Measurements from ENCODE around the gene DNAH14.

Gene DNAH14

DNA sequence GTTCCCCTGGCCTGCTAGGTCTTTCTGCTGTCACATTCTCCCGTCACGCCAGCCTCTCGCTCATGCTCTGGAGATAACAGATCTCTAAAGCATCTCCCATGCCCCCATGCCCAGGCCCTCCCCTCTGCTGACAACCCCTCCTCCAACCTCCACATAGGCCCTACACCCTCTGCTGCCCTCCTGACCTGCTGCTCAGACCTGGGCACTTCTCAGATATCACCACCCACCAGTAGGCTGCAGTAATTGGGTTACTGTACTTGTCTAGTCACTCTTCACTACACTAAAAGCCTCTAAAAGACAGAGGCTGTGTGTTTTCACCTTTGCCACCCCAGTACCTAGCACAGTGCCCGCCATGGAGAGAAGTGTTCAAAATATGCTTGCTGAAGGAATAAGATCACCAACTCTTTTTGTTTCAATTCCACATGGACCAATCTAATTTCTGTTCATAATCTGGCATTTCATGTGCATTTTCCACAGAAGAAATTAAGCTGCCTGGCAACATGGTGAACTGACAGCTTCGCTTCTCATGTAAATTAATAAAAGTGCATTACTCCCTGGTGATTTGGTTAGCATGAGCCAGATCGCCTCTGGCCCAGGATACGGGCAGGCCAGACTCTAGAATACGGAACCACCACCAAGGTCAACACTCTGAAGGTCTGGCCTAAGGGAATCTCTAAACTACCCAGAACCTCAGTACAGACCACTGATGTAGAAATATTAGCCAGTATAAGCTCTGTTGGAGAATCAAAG, 477.7 kb downstream of the DNAH14 start:
- no peak for DNase-seq (ENCODE audit: low spot score)

DNA sequence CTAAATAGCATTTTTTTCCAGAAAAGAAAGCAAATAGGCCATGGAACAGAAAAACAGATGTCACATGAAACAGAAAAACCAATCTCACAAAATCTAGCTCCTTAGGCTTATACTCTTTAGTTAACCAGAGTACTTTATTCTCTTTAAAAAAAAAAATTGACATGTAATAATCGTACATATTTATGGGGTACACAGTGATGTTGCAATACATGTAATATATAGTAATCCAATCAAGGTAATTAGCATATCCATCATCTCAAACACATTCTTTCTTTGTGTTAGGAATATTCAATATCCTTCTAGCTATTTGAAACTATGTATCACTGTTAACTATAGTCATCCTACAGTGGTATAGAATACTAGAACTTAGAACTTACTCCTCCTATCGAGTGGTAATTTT, 478.3 kb downstream of the DNAH14 start:
- DNase-seq (ENCODE audit: low spot score): no peak

DNA sequence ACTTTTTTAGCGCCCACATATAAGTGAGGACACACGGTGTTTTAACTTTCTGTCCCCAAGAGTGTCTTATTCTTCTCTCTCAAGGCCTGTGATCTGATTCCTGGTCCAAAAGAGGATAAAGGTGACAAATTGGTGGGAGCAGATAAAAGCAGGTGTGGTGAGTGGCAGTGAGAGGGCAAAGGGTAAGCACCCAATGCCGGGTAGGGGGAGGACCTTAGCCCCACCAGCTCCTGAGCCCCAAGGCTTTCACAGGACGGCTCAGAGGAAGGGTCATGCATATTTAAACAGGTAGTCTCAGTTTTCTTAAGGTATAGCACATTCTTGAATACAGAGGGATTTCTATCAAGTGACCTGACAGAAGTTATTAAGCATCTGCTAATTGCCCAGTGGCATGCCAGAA, 478.8 kb downstream of the DNAH14 start:
- no peak for DNase-seq (ENCODE audit: low spot score)

DNA sequence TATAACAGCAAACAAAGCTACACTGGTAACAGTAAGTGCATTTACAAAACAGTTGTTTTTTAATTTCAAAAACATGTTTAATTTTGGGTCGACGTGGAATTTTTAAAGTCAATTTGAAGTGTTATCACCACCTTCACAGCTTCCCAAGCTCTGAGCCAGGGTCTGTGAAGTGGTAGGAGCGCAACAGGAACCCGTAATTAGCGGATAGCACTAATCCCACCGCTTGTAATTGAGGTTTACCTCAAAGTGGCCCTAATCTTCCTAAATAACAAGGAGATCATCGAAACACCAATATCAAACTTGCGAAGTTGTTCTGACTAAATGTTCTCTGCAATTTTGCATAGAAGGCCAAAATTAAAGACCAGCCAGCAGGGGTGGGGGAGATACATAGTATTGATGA, 479.6 kb downstream of the DNAH14 start:
- DNase-seq (ENCODE audit: low spot score): no peak

DNA sequence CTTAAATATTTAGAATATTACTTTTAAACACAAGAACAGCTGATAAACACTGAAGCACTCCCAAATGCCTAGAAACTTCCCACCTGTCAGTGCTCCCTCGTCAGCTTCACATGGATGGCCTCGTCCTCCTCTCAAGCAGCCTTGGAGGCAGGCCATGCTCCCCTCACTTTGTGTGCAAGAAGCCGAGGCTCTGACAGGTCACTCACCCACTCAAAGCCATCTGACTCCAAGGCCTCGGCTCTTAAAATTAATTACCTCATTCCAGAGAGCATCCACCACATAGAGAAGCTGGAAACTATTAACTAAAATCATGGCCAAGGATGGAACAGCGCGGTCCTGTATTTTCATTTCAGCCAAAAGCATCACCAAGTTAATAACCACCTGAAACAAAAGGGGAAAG, 480.6 kb downstream of the DNAH14 start:
- no peak for DNase-seq (ENCODE audit: low spot score)

DNA sequence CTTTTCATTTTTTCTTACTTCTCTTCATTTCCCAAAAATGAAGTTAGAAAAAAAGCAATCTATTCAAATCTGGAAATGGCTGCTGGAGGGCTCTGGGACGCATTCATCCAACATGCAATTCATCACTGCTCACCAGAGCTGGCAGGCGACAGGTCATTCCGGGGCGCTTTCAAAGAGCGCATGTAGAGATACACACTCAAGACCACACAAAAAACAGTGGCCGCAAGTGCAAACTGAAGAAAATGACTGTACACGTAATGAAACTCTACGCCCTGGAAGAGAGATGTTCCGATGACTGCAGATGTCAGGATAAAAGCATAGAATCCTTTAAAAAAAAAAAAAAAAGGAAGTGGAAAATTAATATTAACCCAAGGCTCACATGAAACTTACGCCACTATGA, 482.8 kb downstream of the DNAH14 start:
- no peak for DNase-seq (ENCODE audit: low spot score)

DNA sequence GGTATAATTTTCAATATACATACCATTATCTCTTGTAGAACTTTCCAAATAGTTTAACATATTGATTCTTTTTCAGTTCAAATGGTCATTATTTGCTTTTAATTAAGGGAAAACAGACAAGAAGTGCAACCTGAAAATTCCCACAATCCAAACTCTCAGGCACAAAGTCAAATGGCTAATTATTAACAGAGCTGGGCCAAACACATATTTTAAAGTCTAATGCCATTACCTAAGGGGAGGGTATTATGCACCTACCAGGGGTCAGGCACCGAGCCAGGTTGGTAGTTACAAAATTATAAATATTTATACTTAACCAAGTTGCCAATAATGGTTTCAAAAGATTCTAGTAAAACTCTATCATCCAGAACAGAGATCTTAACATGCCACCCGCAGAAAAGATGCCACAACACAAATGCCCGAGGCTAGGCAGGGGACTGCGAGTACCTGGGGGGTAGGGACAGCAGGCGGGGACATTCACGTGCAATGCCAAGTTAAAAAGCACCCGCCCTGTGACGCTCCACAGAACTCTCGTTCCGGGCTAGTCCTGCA, 483.4 kb downstream of the DNAH14 start:
- no peak for DNase-seq (ENCODE audit: low spot score)

DNA sequence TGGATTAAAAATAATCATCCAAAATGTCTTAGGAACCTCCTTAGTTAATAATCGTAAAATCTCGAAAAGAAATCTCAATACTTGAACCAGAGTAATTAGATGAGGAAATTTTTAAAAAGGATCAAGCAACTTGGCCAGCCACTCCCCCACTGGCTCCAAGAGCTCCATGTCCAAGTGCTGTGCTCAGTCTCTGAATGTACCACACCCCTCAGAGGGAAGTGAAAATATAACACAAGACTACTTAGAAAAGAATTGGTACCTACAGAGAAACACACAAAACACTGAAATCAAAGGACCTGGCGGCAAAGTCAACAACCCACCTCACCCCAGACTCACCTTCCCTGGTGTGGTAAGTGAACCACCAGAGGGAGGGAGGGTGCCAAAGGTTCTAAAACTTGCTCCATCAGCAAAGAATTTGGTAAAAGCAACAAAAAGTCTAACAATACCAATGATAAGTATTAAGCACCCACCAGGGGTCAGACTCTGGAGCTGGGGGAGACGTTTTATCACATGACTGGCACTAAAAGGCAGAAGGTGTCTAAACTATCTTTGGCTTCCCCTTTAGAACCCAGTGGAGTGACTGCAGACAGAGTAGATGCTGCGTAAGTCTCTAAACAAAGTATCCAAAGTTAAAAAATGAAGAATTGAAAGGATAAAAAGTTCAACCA, 484.4 kb downstream of the DNAH14 start:
- no peak for DNase-seq (ENCODE audit: low spot score)

DNA sequence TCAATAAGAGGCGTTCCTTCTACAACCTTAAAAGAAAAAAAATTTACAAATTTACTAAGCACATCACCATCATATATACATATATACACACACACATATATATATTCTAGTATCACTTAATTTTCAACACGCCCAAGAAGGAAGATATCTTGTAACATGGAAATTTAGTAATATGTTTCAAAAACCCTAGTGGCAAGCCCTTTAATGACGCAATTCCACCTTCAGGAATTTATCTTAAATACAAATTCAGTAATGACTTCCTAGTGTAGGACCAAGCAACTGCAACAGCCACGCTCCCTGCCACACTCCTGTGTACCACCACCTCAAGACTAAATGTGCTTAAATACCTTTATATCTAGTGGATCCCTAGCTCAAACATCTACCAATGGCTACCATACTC, 485.8 kb downstream of the DNAH14 start:
- DNase-seq (ENCODE audit: low spot score): no peak

DNA sequence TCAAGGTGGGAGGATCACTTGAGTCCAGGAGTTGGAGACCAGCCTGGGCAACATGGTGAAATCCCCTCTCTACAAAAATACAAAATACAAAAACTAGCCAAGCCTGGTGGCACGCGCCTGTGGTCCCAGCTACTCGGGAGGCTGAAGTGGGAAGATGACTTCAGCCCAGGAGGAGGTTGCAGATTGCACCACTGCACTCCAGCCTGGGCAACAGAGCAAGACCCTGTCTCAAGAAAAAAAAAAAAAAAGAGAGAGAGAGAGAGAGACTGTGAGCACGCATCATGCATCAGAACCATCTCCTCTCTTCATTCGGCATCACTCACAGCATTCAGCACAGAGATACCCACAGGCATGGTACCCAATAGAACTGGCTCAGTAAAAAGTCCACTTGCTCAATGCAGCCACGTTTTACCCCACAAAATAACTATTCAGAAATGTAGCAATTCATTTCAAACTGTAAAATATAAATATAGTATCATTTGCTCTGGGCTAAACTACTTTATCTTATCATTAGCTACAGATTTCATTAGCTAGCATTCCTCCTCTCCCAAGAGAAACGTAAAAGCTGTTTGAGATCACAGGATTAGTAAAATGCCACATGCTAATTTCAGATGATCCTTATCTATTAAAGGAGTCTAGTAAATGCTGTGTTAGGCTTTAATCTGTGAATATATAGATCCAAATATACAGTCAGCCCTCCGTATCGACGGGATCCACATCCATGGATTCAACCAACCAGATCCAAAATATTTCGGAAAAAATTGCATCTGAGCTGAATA, 486.7 kb downstream of the DNAH14 start:
- DNase-seq (ENCODE audit: low spot score): no peak

DNA sequence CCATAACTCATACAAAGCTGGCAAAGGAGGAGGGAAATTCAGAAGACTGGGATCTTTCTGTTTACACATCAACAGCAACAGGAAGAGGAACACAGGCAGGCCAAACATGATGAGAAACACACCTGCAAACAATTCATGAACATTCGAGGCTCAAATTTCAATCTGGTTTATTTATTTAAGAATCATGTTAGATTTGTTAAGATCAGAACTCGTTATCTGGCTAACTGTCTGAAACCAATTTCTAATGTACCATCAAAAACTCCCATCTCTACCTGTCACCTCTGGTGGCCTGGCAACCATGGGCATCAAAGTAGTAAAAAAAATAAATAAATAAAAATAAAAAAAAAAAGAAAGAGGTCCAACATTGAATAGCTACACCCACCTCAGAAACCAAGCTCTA, 488.6 kb downstream of the DNAH14 start:
- no peak for DNase-seq (ENCODE audit: low spot score)

DNA sequence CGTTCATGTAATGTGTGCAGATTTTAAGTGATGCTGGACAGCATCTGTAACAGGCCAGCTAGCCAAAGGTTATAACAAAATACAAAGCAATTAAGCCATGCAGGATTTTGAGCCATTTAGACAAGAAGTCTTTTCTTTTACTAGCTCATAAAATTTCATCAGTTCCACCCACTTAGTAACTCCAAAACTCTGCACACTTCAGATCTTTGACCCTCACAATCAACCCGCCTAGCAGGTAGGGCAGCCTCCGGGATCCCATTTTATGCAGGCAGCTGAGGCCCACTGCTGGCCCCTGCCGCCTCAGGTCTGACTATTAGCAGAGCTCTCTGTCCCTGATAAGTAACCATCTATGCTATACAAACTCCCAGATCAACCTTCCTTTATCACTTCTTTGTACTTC, 489.1 kb downstream of the DNAH14 start:
- DNase-seq (ENCODE audit: low spot score): no peak

DNA sequence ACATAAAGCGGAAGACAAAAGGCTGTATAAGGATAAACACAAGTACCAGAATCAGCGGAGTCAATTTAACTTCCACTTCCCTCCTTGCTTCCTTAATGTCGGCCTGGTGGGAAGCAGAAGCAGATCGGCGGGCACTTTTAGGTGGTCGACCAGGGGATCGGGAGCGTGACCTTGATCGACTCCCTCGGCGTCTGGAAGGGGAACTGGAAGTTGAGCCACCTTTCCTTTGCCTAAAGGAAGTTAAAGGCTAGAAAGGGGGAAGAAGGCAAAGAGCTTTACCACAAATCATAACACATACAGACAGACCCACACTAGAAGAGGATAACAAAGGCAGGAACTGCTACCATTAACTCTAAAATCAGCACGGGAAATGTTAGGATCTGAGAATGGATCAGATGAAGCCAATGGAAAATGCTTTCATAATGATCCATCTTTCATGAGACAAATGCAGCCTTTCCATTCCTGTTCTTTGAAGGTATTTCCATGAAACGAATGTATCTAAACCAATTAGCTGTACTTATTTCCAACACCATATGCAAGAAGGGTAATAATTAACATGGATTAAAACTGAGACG, 492.6 kb downstream of the DNAH14 start:
- DNase-seq (ENCODE audit: low spot score): no peak

DNA sequence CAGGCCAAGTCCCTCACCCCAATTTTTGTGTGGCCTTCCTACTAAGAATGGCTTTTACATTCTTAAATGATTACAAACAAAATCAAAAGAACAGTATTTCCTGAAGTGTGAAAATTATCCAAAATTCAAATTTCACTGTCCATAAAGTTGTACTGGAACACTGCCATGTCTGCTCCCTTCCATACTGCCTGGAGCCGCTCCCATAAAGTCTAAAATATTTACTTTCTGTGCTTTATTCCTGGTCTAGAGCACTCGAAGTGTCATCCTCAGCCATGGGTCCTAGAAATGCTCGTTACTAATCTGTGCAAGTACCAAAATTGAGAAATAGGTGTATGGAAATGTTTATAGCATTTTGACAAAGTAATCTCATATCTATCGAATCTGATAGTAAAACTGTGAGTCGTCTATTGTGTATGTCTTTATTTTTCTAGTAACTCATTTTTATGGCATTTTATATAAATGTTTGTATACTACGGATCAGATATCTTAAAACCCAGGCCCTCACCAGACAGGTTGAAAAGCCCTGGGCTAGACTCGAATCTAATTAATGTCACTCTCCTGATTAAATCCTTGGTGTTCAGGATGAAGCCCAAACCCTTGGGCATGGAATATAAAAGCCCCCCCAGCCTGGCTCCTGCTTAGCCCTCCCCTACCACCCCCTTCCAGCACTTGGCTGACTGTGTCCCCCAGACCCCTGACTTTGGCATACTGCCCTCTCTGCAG, 493.5 kb downstream of the DNAH14 start:
- DNase-seq (ENCODE audit: low spot score): no peak

DNA sequence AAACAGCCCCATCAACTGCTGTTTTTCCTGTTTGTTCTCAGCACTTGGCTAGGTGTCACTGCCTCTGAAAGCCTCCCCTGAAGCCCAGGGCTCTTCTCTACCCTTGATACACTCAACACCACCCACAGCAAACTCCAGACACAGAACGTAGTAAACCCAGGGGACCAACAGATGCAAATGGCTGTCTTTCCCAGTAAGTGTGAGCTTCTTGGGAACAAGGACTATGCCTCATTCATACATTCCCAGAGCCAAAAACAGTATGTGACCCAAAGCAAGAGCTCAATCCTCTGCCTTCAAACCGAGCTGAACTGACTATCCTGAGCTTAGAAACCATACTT, 494.0 kb downstream of the DNAH14 start:
- DNase-seq (ENCODE audit: low spot score): no peak

DNA sequence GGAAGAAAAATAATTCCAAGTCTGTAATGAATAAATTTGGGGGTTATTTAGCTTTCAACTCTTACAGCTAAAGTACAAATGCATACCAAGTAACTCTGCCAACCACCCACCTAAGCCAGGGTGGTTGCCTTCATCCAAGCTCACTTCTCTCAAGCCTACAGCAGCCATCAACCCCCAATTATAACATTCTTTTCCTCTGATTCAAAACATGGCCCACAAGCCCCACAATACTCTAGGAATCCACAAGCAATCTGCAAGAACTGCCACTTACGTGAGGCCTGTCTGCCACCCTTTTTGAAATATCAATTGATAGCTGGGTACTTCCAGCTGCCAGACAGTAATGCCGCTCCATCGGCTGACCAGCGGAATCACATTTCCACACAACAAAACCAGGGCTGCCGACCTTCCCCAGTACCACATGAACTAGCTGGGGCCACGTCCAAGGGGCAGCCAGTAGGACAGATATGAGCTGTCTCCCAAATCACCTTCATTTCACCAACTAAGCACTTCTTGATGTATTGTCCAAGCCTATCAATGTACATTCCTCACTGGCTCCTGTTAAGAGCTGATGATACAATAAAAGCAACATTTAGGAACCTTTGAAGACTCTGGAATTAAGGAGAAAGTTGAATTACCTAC, 495.2 kb downstream of the DNAH14 start:
- no peak for DNase-seq (ENCODE audit: low spot score)

DNA sequence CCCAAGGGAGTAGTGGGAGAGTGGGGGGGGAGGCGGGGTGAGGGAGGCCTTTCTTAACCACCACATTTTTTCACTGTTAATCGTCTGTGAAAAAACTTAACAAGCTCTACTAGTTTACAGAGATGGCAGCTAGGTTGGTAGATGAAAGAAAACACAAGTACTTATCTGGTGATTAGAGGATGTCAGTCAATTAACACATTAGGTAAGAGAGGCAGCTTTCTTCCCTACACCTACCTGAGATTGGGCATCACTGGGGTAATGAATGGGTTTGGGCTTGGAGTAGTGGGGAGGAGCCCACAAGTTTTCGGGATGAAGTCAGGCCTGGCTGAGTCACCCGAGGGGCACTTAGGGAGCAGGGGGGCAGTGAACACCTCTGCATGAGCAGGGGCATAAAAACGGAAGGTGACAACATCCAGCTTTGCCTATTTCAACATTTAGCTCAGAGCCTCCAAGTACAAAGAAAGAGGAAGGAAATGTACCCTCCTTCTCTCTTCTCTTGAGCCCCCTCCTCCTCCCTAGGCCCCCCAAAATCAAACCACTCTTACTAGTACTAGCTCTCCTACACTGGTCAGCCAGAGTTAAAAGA, 495.8 kb downstream of the DNAH14 start:
- peak; percentile 26 for DNase-seq (ENCODE audit: low spot score)

DNA sequence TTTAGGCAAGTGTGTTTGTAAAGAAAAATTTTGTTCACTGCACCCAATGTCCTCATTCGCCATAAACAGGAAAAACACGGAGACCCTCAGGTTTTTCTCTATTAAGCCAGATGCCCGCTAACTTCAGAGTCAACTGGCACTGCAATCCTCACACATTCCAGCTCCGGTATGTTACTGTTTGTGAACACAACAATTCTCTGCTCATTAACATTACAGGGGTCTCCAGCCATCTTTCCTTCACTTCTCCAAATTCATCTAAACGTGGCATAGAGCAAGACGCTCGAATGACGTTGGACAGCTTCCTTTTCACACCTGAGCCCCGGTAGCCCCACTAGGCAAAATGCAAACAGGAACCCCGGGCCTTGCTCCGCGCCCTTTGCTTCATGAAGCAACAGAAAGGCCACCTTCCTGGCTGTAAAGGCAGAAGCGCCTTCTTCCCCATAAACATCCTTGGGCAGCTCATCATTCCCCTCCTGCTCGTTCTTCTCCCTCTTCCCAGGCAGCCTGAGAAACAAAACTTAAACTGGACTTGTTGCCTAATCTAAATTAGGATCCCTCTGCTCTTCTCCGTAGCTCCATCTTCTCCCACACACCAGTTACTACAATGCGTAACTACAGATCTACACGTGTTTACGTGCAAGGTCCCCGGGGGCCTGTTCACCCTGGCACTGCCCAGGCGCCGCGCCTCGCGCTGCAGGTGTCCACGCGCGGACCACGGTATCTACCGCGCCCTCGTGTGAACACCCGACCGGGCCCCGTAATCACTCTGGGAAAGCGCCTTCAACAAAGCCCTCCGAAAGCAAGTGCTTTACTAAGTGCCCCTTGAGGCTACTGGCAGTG, 497.1 kb downstream of the DNAH14 start:
- peak; percentile 52 for DNase-seq (ENCODE audit: low spot score)

DNA sequence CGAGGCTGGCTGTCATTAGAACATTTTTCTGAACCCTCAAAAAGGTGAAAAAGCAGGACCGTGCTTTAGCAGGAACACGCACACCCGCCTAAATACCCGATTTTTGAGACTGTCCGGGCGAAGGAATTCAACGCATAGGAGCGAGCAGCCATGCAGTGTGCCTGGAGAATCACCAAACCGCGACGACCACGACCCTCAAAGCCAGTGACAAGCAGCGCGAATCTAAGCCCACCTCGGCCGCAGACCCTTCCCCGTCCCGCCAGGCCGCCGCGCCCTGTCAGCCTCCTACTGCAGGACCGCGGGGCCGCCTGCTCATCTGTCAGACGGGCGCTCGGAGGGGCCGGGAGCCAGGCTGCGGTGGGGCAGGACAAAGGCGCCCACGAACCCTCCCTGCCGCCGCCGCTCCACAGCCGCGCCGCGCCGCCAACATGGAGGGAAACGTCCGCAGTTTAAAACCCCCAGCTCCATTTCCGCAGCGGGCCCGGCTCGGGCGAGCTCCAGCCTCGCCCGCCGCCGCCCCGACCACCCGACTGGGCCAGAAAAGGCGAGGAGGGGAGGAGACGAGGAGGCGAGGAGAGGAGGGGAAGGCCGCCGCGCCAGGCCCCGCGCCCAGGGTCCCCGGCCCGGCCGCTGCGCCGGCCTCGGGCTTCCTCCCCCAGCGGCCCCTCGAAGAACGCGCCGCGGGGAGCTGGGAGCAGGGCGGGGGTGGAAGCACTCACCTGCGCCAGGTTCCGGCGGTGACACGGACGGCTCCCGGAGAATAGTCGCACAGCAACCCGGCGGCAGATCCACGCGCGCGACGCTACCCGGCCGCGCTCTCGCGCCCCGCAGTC, 498.0 kb downstream of the DNAH14 start, which contains the start of gene LBR:
Gene LBR (minus strand): TSS at position 804 of the 833 bp plus-strand sequence. CDS start 3,963 bp downstream, outside the sequence.
- DNase-seq (ENCODE audit: low spot score): no peak
